Thyroid gland (tissue), 4 donors: ENCODE measurements around the gene CDS1. TPM values are rescaled to one million over a fixed set of nuclear protein-coding genes. Genes with fewer than 3 reads are reported as not detected.

Source experiments
- DNase-seq, 2 donors: peaks; one replicate each; pipeline ENCODE4 v3.0.0-alpha.2; 2019
- H3K27ac ChIP-seq, 3 donors: fragments of 200-600 bp; sonication (generic); 1 replicate in 2 of 3; 2 replicates in 1 of 3; pipeline ENCODE4 v1.5.1; 2016 to 2019; ENCODE audit warnings: mild to moderate bottlenecking in 1 of 3, moderate library complexity in 1 of 3
- H3K27me3 ChIP-seq: fragments of 200-600 bp; sonication (generic); one replicate; pipeline ENCODE4 v1.5.1; 2019
- H3K36me3 ChIP-seq, 2 donors: fragments of 200-600 bp; sonication (generic); one replicate each; pipeline ENCODE4 v1.5.1; 2016 to 2019
- H3K4me1 ChIP-seq, 2 donors: fragments of 200-600 bp; sonication (generic); one replicate each; pipeline ENCODE4 v1.5.1; 2017 to 2019
- H3K4me3 ChIP-seq, 3 donors: fragments of 200-600 bp; sonication (generic); replicated peaks in 1 of 3; 1 replicate in 2 of 3; 2 replicates in 1 of 3; pipeline ENCODE4 v1.5.1; 2016; ENCODE audit warnings: mild to moderate bottlenecking in 1 of 3
- H3K9me3 ChIP-seq: fragments of 200-600 bp; sonication (generic); one replicate; pipeline ENCODE4 v1.5.1; 2017
- POLR2A ChIP-seq, 2 donors: fragments of 450-650 bp; IDR thresholded peaks; one replicate each; pipeline ENCODE4 v1.6.1; 2017; ENCODE audit warnings: antibody characterized with exemption in 2 of 2, mild to moderate bottlenecking in 2 of 2, moderate library complexity in 1 of 2
- WGBS, 2 donors: methylation state at CpG; one replicate each; pipeline ENCODE4 v1.1.5; 2017; 5-methylcytosine and 5-hydroxymethylcytosine counted together
- intact Hi-C: fragments of 100-400 bp; cut with DNase I; formaldehyde crosslinking; loops from one replicate; pipeline ENCODE4 v1.15.1; 2023
- total RNA-seq, 4 donors: library from RNA; depleted of rRNA; stranded (reverse); fragments of >200 nt; gene quantifications; one replicate each; pipeline ENCODE4 v1.2.3, GENCODE V29; 2016
- TF ChIP-seq, protein P1 (sequence below), 6 experiments: fragments of 200-600 bp in 3 of 6; fragments of 450-650 bp in 3 of 6; sonication (generic) in 3 of 6; IDR thresholded peaks; one replicate each; pipeline ENCODE4 v1.5.1; 2016 to 2019; ENCODE audit warnings: antibody characterized with exemption in 6 of 6, mild to moderate bottlenecking in 2 of 6, inconsistent platforms in 1 of 6, moderate library complexity in 1 of 6

The CDS1 gene
- total RNA-seq, 4 donors from 2014 or later, result 37.9 to 55.5 (median 46.2) TPM

DNA sequence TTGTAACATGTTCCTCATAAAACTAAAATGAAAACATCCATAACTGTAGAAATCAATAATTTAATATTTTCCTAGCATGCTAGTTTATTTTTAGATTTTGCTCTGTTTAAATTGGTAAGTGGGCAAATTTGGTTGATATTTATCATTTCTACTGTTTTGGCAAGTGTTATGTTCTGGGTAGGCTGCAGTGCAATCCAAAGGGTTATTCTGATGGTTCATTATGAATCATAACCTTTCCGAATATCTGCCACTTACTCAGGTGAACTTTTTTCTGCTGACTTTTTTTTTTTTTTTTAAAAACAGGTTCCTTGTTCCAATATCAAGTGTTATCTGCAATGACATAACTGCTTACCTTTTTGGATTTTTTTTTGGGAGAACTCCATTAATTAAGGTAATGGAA, 52.0 kb downstream of the CDS1 start:
- WGBS, 2 donors, result 96 to 98% methylated on average over 1 of the region's 1 CpG
- no peaks in the 10 kb centered on the region for H3K36me3 ChIP-seq
- TF ChIP-seq, protein P1, sequence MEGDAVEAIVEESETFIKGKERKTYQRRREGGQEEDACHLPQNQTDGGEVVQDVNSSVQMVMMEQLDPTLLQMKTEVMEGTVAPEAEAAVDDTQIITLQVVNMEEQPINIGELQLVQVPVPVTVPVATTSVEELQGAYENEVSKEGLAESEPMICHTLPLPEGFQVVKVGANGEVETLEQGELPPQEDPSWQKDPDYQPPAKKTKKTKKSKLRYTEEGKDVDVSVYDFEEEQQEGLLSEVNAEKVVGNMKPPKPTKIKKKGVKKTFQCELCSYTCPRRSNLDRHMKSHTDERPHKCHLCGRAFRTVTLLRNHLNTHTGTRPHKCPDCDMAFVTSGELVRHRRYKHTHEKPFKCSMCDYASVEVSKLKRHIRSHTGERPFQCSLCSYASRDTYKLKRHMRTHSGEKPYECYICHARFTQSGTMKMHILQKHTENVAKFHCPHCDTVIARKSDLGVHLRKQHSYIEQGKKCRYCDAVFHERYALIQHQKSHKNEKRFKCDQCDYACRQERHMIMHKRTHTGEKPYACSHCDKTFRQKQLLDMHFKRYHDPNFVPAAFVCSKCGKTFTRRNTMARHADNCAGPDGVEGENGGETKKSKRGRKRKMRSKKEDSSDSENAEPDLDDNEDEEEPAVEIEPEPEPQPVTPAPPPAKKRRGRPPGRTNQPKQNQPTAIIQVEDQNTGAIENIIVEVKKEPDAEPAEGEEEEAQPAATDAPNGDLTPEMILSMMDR (IDR thresholded peaks at IDR 0.05), result no peak
- no peak for TF ChIP-seq POLR2A (IDR thresholded peaks at IDR 0.05)
- intact Hi-C loops, result no loop called here
- H3K4me3 ChIP-seq, result no peak overlapping the region
- H3K4me1 ChIP-seq, result no peaks in the 10 kb centered on the region
- H3K27ac ChIP-seq, result no peak overlapping the region
- no peak for DNase-seq
- H3K9me3 ChIP-seq, result no peaks in the 10 kb centered on the region
- H3K27me3 ChIP-seq, result no peaks in the 10 kb centered on the region

DNA sequence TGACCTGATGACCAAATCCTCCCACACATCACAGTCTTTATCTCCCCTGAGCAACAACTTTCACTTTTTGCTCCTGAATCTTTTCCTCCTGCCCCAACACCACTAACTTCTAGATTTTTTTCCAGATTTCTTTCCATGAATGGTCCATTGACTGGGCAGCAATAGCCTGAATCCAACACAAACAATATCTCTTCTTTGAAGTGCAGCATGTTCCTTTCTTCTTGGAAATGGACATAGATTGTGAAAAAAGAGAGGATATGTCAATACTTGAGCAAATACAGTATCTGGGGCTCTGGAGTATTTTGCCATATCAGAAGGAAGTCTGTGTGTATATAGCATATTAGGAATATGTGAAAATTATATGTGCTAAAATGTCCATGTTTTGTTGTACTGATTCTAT, 55.2 kb downstream of the CDS1 start:
- intact Hi-C loops, result no loop called here
- H3K27ac ChIP-seq, result no peak overlapping the region
- no peaks in the 10 kb centered on the region for H3K4me1 ChIP-seq
- H3K27me3 ChIP-seq, result no peaks in the 10 kb centered on the region
- H3K9me3 ChIP-seq, result no peaks in the 10 kb centered on the region
- H3K36me3 ChIP-seq, result no peaks in the 10 kb centered on the region
- TF ChIP-seq POLR2A (IDR thresholded peaks at IDR 0.05), result no peak
- TF ChIP-seq, protein P1 (IDR thresholded peaks at IDR 0.05), result no peak
- H3K4me3 ChIP-seq, result no peak overlapping the region
- DNase-seq, result no peak

DNA sequence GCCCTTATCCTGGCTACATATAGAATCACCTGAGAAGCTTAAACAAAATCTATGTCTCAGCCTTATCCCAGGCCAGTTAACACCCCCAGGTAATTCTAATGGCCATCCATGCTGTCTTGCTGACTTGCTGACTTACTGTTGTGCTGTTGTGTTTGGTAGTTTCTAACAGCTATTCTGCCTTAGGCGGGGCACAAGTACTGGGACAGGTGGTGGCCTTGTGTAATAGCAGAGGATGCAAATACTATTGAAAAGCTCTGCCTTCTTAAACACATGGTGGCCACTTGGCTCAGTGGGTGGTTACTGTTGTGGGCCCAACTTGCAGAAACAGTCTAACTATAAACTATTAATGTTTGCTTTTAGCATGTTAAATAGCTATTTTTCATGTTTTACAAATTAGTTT, 56.2 kb downstream of the CDS1 start:
- intact Hi-C loops, result no loop called here
- Histone ChIP-seq H3K27me3 (no peaks in the 10 kb centered on the region), H3K36me3 (no peaks in the 10 kb centered on the region), H3K27ac (no peak overlapping the region), H3K4me3 (no peak overlapping the region), H3K4me1 (no peaks in the 10 kb centered on the region), H3K9me3 (no peaks in the 10 kb centered on the region)
- WGBS, 2 donors, result 91 to 100% methylated on average over 1 of the region's 1 CpG
- TF ChIP-seq, protein P1 (IDR thresholded peaks at IDR 0.05), result no peak
- TF ChIP-seq POLR2A (IDR thresholded peaks at IDR 0.05), result no peak
- no peak for DNase-seq

DNA sequence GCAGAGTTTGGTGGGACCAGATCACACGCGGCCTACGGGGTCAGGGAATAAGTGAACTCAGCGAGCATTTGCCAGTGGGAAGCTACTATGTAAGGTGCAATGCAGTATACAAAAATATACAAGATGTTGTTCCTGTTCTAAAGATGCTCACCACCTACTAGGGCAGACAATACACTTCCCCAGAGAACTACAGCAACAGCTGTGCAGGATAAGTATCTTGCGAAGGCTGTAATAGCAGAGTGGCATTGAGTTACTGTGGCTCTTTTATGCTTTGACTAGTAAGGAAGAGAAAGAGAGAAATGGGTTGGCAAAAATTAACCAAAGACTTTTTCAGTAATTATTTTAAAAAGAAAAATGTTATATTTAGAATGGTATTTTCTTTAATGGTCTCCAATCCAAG, 61.2 kb downstream of the CDS1 start:
- no peaks in the 10 kb centered on the region for H3K36me3 ChIP-seq
- H3K27me3 ChIP-seq, result no peaks in the 10 kb centered on the region
- no peaks in the 10 kb centered on the region for H3K9me3 ChIP-seq
- H3K4me3 ChIP-seq, result no peak overlapping the region
- no peak overlapping the region for H3K27ac ChIP-seq
- peaks cover 0 to 7% of the 10 kb centered on the region in 2 donors for H3K4me1 ChIP-seq
- no peak for DNase-seq
- intact Hi-C loops, result no loop called here
- 96 to 98% methylated on average over 5 of the region's 5 CpGs for WGBS, 2 donors
- no peak for TF ChIP-seq POLR2A (IDR thresholded peaks at IDR 0.05)
- TF ChIP-seq, protein P1 (IDR thresholded peaks at IDR 0.05), result no peak

DNA sequence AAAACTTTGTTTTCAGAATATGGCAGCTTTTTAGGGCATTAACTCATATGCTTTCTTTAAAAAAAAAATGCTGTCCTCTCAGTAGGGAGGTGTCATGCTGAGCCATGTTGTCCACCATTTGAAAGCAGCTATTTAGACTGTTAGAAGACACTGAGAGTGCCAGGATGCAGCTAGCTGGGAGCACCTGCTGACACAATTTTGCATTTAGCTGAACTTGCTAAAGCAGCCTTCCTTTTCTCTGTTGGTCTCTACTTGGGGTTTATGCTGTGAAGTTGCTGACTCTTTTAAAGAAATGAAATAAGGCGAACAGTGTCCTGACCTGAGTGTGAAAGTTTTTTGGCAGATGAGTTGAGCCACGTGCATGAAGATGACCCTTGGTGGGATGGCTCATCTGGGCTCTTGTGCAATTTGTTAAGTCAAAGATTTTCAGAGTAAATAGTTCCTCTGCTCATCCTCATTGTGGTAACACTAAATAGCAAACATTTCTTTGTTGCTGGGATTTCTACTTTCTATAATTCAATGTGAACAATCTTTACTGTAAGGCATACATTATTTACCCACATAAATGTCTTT, 64.5 kb downstream of the CDS1 start:
- intact Hi-C loops, result no loop called here
- Histone ChIP-seq H3K4me1 (peaks cover 0 to 7% of the 10 kb centered on the region in 2 donors), H3K27me3 (no peaks in the 10 kb centered on the region), H3K36me3 (no peaks in the 10 kb centered on the region), H3K9me3 (no peaks in the 10 kb centered on the region), H3K27ac (no peak overlapping the region), H3K4me3 (no peak overlapping the region)
- TF ChIP-seq, protein P1 (IDR thresholded peaks at IDR 0.05), result no peak
- no peak for TF ChIP-seq POLR2A (IDR thresholded peaks at IDR 0.05)
- DNase-seq, result no peak
- 78 to 81% methylated on average over 2 of the region's 2 CpGs for WGBS, 2 donors
